ENCODE data around the gene C20orf204.

DNA sequence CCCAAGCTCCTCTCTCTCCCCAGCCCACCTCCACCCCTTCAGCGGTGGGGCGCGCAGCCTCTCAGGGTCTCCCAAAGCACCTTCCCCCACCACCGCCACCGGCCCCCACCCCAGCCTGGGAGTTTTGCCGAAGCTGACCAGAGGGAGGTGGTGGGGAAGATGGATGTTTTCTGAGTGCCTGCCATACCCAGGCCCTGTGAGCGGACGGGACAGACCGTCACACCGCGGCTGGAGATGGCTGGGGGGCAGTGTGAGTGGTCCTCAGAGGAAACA is 5.7 kb downstream of the C20orf204 start:
- no peak for TF ChIP-seq MYC (IDR thresholded peaks at IDR 0.05; ENCODE audit: low read depth, low read length)
- TF ChIP-seq, protein P1, sequence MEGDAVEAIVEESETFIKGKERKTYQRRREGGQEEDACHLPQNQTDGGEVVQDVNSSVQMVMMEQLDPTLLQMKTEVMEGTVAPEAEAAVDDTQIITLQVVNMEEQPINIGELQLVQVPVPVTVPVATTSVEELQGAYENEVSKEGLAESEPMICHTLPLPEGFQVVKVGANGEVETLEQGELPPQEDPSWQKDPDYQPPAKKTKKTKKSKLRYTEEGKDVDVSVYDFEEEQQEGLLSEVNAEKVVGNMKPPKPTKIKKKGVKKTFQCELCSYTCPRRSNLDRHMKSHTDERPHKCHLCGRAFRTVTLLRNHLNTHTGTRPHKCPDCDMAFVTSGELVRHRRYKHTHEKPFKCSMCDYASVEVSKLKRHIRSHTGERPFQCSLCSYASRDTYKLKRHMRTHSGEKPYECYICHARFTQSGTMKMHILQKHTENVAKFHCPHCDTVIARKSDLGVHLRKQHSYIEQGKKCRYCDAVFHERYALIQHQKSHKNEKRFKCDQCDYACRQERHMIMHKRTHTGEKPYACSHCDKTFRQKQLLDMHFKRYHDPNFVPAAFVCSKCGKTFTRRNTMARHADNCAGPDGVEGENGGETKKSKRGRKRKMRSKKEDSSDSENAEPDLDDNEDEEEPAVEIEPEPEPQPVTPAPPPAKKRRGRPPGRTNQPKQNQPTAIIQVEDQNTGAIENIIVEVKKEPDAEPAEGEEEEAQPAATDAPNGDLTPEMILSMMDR (IDR thresholded peaks at IDR 0.05; ENCODE audit: extremely low read depth in 1 of 2, insufficient read depth in 1 of 2, low read depth in 1 of 2, low read length in 2 of 2), result no peak

Measured in endothelial cell of umbilical vein (primary cell).